ENCODE data around the gene NAPA.

GRCh38 chr19:47494729-47495128 lies 20.1 kb downstream of the NAPA start:
- TF ChIP-seq, protein P1, sequence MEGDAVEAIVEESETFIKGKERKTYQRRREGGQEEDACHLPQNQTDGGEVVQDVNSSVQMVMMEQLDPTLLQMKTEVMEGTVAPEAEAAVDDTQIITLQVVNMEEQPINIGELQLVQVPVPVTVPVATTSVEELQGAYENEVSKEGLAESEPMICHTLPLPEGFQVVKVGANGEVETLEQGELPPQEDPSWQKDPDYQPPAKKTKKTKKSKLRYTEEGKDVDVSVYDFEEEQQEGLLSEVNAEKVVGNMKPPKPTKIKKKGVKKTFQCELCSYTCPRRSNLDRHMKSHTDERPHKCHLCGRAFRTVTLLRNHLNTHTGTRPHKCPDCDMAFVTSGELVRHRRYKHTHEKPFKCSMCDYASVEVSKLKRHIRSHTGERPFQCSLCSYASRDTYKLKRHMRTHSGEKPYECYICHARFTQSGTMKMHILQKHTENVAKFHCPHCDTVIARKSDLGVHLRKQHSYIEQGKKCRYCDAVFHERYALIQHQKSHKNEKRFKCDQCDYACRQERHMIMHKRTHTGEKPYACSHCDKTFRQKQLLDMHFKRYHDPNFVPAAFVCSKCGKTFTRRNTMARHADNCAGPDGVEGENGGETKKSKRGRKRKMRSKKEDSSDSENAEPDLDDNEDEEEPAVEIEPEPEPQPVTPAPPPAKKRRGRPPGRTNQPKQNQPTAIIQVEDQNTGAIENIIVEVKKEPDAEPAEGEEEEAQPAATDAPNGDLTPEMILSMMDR (IDR thresholded peaks at IDR 0.05; ENCODE audit: low read depth, low read length, poor library complexity, severe bottlenecking) = no peak
- TF ChIP-seq EZH2phosphoT487 (IDR thresholded peaks at IDR 0.05; ENCODE audit: borderline replicate concordance, low read length) = no peak

Data from DOHH2 (cell line).